GM21447 (cell line): ENCODE data around the gene METTL25.

Experiments
- ATAC-seq: cut with Tn5 transposase; IDR thresholded peaks from one replicate; pipeline ENCODE4 v1.9.1; 2021; ENCODE audit not compliant: unreplicated experiment

Gene METTL25

DNA sequence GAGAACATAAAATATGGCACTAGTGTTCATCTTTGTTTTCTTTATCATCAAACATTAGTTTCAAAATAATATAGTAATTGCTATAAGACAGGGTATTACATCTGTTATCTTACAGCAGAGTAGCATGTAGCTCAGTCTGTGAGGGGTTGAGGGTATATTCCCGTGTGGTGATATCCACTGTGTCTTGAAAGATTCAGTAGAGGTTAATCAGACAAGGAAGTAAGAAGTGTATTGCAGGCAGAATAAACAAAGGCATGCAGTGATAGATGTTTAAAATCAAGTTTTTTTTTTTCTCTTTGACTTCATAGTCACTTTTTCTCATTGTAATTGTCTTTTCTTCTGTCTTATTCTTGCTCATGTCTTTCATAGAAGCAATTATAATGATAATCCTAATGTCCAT is 48.3 kb downstream of the METTL25 start:
- ATAC-seq, result no peak

DNA sequence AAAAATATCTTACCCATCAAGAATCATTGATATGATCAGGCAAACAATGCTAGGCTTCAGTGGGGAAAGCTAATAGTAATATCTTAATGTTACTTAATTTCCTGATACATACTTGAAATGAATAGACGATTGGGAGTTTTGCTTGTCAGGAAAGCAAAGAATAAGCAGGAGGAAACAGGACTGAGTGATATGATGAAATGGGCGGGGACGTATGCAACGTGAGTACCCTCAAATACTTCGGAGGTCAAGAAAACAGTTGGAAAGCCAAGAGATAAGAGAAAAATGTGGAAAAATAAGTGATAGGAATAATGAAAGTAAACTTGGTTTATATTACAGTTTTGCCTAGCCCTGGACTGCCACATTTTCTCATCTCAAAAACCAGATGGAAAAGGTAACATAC is 49.2 kb downstream of the METTL25 start:
- no peak for ATAC-seq

DNA sequence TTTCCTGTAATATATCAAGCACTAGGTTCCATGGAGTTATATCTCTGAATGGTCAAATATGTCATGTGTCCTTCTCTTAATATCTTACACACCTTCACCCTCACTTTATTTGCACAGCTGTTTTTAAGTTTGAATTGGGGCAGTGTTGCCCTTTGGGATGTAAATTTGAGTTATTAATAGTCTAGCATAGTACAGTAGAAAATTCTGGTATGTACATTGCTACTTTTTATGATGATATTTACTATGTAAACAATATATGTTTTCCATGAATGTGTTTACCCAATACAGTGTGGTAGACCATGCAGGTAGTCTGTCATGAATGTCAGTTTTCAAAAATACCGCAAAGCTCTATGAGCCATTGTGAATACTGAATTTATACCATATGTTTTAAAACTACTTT is 50.5 kb downstream of the METTL25 start:
- no peak for ATAC-seq

DNA sequence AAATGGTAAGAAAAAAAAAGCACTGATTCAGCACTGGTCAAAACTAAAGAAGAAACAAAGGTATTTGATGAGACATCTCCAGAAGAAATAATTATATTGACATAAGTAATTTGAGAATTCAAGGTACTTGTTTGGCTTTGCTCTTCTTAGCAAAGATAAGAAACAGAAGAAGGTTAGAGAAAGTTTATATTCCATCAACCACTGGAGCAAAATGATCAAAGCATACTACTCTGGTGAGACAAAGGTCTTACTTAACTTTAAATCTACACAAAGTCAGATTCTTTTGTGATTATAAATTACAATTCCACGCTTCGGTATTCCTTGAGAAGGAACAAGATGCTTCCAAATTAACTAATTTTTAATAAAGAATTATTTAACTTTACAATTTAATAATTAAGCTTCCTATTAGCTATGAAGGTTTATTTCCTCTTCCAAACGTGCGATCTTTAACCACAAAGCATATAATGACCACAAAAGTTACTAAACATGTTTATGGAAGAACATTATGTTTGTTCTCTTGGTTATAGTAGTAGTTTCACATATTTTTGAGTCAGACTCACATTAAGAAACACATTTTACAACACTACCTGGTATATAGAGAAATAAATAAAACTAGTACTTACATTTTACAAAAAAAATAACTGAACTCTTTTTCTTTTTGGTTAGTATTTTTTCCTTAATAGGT is 53.4 kb downstream of the METTL25 start:
- ATAC-seq, result no peak

DNA sequence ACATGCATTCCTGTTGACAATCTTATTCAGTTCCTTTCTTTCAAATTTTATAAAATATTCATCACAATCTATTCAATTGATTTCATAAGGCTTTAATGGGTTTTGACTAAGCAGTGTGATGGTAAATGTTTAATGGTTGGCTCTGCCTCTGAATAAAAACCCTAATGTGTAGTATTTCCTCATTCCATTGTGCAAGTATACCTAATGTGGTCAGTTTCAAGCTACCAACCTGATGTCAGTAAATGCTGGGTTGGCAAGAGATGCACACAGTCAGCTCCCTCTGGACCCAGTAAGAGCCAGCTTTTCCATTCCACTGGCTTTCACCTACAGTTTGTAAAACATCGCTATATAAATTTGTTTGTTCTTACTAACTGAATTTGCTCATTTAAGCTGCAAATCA is 53.9 kb downstream of the METTL25 start:
- ATAC-seq, result no peak

DNA sequence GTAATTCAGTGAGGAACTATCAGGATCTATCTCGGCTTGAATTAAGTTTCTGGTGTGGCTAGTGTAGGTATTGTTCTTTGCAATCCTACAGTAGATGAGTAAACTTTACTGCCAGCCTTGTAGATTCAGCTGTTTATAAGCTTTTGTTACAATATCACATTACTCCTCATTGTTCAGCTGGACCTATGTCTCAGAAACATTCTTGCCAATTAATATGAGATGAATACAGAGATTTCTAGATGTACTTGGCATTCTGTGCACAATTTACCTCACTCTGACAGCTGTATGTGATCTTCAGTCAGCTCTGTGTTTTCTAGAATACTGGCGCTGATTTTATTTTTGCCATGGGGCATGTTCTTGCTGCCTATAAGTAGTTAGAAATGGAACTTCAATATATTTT is 55.7 kb downstream of the METTL25 start:
- no peak for ATAC-seq

DNA sequence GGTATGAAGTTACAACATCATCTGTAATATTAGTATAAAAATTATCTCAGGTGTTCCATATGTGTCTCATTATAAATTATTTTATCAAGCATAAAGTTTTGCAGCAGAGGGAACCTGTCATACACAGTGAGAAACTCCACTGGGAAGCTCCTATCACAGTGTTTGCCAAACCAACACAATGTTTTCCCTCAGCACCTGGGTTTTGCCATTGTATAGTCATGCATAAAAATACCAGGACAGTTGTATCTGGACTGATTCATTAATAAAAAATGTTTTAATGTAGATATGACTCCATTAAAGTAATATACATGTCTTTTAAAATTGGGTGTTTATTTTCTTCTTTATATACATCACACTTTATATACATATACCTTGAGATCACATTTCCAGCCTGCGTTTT is 56.6 kb downstream of the METTL25 start:
- ATAC-seq, result no peak

DNA sequence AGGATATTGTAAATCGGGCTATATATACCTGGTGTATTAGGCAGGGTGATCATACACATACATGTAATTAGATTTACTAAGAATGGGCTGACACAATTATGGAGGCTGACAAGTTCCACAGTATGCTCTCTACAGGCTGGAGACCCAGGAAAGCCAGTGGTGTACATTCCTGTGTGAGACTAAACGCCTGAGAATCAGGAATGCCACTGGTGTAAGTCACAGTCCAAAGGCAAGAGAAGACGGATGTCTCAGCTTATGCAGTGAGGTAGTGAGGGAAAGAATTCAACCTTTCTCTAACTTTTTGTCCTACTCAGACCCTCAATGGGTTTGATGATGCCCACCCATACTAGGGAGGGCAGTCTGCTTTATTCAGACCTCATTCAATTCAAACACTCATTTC is 57.1 kb downstream of the METTL25 start:
- ATAC-seq, result no peak

DNA sequence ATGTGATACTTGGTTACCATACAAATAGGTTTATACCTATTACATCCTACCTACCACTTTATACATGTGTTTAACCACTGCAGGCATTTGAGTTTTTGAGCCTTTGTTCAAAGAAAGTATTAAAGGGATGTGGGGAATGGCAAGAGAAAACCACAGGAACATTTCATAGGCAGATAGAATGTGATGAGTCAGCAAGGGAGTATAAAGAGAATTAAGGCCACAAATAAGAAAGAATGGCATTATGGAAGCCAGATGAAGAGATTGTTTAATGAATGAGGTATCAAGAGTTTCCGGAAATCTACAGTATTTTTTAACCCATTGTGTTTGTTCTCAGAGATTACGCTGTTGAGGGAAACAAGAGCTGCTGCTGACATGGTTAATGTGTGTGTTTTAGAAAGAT is 66.9 kb downstream of the METTL25 start:
- ATAC-seq, result no peak

DNA sequence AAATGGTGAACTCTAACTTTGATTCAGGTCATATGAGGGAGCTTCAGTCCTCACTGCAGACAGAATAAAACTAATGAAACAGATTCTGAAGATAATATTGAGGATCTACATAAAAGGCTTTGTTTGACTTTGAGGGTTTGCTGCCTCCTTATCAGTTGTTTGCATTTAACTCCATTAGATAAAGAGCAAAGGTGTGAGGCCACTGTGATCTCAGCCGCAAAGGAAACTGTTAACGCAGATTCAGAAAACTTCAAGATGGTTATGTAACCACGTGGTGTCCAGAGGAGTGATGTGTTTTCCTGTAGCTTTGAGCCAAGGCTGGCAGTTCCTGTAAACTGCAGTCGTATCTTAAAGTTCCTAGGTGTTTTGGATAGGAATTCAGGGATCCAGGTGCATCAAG is 67.8 kb downstream of the METTL25 start:
- no peak for ATAC-seq

DNA sequence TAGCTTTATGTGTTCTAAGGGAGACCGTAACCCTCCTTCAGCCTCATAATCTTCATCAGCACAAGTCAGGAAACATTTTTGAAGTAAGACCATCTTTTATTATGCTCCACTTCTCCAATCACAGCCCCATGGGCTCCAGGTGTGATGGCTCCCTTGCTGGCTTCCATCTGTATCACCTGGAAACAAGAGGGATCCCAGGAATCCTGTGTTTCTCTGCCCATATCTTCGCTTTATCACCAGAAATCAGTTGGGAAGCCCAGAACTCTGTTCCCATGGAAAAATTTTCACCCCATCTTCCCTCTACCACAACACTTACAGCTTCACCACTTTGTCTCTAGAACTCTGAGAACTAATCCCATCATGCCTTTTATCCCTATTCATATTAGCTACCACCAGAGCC is 68.3 kb downstream of the METTL25 start:
- no peak for ATAC-seq

DNA sequence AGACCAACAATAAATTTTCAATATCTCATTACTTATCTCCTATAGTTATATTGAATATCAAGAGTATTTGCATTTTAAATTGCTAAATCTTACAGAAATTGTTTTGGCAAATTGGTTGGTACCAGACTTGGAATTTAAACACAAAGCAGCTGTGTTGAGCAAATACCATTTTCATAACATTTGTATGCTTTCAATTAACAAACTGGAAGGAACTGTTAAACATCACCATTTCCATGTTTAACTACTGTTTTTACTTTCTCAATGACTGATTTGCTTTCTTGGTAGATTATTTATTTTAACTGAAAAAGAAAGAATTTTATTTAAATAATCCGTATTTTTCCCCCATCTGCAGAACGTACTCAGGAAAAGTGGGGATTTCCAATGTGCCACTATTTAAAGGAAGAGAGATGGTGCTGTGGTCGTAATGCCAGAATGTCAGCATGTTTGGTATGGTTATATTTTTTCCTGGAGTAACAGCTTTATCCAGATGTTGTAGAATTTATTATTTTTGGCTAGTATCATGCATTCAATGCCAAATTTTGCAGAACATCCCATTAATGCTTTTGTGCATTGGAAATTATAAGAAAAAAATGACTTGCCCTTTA is 72.3 kb downstream of the METTL25 start:
- ATAC-seq, result no peak

DNA sequence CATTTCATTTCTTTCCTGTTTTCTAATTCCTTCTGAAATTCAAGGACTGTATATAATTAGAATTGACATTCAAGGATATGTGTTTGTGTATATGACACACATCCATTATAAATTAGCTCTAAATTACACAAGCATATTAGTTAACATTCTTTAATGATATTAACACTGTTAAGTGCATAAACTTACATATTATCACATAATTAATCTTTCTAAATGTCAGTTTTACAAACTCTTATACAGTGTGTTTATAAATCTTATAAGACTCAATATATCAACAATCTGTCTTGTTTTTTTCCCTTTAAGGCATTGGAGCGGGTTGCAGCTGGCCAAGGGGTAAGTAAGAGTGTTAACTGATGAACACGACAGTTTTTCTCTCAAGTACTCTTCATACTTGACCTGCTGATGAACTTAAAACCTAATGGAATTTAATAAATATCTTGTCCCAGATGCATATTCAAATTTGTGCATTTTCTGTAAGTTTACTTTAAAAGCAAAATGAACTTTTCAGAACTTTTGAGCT is 76.1 kb downstream of the METTL25 start:
- ATAC-seq, result no peak

DNA sequence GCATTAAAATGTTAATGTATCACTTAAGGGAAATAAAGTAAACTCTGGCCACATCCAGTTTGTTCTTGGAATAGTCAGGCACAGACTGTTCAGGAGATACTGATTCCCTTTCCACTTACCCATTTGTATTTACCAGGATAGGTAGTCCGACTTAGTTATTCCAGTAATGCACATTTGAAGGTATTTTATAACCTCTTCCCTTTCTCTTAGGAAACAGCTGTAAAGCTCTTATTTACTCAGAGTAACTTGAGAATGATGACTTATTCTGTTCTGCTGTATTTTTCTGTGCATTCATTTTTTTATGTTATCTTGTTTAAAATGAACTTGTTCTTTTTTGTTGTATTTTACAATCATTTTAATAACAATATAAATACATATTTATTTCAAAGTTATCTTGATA is 78.0 kb downstream of the METTL25 start:
- no peak for ATAC-seq

DNA sequence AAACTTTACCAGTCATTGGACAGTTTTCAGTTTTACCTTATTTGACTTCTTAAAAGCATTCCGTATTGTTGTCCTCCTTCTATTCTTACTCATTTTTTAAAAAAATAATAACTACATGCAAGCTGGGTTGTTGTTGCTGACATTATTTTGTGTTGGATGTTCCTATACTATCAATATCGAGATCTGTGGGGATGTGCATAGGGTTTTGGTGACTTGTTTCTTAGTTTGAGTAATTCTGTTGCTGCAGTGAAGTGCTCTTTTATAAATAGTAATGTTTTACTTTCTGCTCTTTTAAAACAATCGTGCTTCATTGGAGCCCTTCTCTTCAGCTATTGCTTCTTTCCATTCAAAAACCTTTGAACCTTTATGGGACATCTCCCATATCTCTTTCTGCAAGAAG is 79.4 kb downstream of the METTL25 start:
- peak; percentile 23 for ATAC-seq

DNA sequence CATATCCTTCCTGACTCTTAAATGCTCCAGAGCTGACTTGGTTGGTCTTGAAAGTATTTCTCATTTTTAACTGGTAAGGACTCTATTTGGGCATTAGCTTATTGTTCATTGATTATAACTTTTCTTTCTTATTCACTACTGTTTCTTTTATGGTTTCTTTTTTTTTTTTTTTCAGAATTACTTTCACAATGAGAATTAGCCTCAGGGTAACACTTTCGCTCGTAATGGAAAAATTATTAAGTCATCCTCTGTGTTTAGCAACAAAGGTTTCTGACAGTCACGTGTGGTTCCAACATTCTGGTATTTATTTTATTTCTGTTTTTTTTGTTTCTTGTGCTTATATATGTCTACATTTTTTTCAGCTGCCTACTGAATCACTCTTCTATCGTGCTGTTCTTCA is 80.0 kb downstream of the METTL25 start:
- ATAC-seq, result peak; percentile 63

DNA sequence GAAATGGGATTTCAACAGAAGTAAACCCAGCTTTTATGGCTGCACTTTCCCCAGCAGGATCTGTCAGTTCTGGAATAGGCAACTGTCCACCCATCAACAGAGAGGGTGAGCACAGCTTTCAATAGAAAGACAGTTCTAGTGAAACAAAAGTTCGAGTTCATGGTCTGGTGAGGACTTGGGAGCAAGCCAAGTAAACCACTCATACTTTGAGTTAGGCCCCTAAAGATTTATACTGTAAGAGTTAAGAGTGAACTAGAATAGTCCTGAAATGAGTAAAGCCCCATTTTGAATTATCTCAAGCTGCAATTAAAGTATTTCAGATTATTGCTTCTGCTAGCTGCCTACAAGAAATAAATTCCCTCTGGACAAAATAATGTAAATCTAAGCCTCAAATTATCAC is 82.6 kb downstream of the METTL25 start:
- ATAC-seq, result no peak

DNA sequence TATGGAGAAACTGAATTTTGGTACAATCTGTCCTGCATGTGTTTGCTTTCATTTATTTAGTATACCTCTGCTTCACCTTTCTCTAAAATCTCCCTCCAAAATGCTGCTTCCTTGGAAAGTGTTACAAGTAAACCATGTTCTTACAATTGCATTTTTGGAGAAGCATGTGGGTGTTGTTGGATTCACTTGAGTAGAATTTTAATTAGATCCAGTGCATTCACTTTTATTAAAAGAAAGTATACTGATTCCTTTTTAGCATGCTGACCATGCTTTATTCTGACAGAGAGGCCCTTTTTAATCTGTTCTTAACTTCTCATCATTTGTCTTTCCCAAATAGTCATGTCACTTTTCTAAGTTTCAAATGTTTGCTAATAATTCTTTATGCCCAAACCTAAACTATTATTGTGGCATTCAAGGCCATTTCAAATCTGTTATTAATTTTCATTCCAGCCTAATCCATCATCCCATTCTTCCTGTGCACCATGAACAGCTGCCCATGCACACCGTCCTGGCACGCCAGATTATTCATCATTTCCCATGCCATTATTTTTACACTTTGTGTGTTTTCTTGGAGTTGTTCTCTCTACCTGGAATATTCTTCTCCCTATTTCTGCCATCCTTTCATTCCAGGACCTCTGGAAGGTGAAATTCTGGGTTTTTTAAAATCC is 90.7 kb downstream of the METTL25 start:
- no peak for ATAC-seq

DNA sequence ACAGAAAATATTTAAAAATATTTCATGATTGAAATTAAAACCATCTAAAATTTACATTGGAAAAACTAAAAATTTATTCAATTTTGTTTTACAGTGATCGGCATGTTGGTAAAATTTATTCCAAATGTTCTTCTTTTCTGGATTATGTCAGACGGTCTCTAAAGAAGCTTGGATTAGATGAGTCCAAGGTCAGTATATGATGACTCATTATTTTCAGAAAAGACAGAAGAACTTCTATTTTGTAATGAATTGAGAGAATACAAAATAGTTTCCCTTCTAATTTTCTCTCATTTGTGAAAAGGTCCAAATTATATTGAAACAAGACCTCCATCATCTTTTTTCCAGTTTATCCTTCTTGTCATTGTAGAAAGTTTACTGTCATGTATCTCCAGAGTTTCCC is 98.3 kb downstream of the METTL25 start:
- no peak for ATAC-seq

DNA sequence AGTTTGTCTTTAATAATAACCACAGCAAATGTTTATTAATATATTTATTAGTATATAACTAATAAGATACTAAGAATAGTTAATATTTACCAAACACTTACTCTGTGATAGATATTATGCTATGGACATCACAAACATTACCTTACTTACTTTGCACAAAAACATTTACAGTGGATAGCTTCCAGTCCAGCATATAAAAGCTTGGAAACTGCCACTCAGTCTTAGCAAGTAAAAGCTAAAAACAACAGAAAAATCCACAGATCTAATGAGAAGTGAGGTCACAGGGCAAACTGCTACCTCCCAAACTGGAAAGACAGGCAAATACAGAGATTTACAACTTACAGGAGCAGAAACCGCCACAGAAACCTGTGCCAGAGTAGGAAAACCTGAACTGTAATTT is 99.8 kb downstream of the METTL25 start:
- no peak for ATAC-seq

DNA sequence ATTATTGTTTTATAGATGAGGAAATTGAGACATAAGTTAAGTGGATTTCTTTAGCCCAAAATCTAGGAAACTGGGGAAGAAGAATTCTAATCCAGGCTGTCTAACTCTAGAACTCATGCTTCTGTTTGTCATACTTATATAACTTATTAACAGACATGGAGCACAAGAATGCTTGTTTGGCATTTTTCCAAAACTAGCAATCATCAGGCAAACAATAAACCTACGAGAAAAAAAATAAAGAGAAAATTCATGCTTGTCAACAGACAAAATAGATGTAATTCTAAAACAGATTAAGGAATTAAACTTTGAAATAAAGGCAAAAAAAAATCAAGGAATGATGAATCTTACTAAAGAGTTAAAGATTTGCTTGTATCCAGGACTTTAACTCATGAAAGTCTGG is 103.1 kb downstream of the METTL25 start:
- ATAC-seq, result no peak

DNA sequence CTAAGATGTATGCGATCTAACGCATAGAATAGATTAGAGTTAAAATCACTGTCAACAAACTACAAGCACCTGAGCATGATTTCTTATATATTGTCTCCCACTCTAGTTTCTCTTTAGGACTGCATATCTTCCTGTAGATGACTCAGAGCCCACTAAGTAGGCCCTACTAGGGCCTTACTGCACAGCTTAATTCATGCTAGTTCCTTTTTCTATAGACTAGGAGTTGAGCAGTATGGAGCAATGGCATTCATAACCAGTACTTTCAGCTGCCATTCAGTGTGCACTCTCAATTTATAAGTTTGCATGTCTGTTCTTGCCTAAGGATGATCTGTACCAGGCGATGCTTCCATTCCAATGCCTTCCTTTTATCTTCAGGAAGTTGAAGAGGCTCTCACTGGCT is 103.5 kb downstream of the METTL25 start:
- no peak for ATAC-seq
